GM19025 (cell line): ENCODE measurements around the gene SNX18.

Source experiments
- ATAC-seq: cut with Tn5 transposase; IDR thresholded peaks from one replicate; pipeline ENCODE4 v1.9.1; 2021; ENCODE audit warnings: mild to moderate bottlenecking, low read depth, moderate library complexity; ENCODE audit not compliant: unreplicated experiment

The SNX18 gene

DNA sequence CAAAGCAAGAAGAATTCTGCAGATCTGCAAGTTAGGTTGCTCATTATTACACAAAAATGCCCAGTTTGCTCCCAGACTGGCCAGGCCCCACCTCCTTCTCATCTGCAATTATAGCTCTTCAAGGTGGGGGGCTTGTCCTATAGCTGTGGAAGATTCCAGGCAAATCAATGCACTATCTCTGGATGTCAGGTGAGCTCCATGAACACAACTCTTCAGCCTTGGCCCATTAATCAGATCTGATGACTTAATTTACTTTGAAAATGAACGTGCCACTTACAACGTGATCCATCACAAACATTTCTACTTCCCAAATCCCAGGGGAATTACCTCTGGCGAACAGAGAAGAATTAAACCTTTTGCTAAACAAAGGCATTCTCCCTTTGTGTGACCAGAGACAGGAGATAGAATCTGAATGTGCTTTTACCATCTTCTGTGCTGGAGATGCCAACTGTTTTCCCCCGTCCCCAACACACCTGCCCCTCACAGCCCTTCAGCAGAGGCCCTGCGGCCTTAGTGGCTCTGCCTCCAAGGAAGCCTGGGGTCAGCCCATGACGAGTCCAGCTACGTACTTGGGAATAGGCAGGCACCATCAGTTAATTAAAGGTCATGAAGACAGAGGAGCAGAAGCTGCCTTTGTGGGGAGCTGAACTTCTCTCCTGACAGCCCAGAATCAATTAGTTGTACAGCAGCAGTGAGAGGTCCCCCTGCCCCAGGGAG lies 60.5 kb downstream of the SNX18 start:
- ATAC-seq = no peak

DNA sequence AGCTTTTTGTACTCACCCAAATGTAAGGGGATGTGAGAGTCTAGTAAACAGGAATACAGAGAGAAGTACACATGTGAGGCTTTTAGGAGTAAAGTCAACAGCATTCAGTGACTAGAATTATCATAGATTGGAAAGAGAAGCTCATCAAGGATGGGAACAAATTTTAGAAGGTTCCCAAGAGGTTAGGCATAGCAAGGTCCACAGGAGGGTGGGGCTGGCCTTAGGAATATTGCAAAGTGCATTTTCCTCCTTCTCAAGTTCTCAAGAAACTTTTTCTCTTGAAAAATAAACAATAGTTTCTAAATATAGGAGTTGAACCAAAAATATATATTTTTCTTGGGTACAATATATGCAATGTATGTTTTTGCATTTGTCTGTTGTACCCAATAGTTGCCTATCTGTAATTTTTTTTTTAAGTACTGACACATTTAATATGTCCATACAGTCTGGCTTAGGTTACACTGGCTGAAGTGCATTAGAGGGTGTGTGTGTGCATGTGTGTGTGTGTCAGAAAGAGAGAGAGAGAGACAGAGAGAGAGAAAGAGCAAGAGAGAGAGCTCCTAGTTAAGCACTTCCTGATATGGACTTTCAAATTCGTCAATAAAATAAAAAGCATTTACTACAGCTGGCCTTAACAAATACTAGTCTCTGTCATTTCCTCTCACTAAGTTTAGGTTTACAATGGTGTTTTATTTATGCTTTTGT lies 62.2 kb downstream of the SNX18 start:
- ATAC-seq = no peak

DNA sequence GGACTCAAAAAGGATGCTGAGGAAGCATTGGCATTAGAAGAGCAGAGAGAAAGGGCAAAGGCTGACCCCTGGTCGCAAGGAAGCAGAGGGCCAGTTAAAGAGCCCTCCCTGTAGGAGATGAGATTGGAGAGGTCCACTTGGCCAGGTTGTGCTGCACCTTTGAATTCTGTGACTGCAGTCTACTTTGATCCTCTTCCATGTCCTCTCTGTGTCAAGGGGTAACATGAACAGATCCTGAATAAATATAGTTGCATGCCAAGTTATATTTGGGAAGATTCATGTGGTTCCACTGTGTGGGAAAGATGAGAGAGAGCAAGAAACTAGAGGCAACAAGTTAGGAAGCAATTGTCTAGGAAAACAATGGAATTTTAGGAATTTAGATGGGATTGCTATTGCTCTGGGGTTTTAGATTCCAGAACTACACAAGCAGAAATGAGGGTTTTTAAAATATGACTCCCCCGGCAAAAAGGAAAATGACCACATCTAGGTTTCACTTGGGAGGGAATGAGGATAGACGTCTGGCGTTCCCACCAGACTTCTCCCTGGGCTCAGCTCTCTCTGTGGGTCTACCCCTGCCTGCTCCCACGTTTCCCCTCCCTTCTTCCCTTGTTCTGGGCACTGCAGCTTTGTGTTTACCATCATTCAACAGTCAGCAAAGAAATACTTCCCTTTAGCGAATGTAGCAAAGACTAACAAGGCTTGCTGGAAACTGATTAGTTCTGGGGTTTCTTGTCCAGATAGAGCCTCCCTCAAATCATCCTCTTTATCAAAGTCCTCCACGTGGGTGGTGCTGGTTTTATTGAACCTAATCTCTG lies 63.6 kb downstream of the SNX18 start:
- ATAC-seq = no peak

DNA sequence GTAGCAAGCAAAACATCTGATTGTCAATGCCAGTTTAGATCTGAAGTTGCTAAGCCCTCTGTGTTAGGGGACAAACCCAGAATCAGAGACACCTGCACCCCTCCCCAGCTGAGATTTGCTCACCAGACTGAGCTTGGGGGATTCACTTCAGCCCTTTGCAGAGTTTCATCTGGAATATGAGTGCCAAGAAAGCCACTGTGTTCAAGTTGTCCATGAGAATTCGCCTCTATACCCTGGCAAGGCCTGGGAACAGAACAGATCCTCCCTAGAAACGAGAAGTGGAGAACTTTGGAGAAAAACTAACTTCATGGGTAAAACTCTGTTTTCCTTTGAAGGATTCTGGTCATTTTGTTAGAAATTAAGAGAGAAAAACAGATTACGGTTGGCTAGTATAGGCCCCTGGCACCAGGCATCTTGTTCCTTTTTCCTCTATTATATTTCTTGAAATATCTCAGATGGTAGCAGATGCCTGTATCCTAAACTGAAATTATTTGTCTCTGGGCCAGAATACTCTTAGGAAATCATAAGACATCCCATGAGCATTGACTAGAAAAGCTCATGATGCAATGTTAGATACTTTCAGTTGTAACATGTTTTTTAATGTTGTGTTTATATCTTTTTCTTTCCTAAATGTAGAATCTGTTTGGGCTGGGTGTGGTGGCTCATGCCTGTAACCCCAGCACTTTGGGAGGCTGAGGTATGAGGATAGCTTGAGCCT lies 64.4 kb downstream of the SNX18 start:
- ATAC-seq = no peak

DNA sequence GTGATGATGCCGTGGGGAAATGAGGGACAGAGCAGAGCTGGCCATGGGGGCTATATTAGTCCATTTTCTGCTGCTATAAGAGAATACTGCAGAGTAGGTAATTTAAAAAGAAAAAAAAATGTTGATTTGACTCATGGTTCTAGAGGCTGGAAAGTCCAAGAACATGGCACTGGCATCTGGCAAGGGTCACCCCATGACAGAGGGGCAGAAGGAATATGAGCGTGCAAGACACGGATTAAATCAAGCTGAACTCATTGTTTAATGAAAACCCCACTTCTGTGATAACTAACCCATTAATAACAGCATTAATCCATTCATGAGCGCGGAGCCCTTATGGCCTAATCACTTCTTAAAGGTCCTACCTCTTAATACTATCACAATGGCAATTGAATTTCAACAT lies 68.8 kb downstream of the SNX18 start:
- ATAC-seq = no peak

DNA sequence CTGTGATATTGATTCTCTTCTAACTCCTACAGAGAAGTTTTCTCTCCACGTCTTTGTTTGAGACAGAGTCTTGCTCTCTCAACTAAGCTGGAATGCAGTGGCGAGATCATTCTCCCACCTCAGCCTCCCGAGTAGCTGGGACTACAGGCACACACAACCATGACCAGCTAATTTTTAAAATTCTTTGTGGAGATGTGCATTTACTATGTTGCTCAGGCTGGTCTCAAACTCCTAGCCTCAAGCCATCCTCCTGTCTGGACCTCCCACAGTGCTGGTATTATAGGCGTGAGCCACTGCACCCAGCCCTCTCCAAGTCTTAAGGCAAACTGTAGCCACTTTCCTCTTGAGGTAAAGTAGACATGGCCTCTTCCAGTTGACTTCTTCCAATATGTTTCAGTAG lies 72.2 kb downstream of the SNX18 start:
- no peak for ATAC-seq

DNA sequence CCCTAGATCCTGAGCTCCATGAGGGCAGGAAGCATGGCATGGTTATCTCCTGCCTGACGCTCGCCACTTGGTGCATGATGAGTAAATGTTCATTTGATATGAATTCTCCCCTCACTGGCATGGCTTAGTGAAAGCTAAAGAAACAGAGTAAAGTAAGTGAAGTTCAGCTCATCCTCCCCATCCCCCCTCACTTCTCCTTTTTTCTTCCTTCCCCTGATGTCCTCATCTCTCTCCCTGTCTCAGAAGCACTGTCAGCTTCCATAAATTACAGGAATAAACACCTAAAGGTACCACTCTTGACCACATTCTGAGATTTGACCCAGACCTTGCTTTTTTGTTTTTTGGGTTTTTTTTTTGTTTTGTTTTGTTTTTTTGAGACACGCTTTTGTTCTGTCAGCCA lies 73.3 kb downstream of the SNX18 start:
- ATAC-seq = no peak

DNA sequence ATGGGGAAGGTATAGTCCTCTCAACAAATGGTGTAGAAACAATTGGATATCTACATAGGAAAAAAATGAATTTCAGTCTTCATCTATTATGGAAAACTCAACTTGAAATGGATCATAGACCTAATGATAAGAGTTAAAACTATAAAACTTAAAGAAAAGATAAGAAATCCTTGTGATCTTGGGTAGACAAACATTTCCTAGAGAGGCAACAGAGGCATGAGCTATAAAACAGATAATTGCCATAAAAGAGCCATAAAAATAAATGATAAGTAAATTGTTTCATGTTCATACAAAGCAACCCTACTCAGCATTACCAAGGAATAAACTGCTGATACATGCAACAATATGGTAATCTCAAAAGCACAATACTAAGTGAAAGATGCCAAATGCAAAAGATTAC lies 76.2 kb downstream of the SNX18 start:
- no peak for ATAC-seq

DNA sequence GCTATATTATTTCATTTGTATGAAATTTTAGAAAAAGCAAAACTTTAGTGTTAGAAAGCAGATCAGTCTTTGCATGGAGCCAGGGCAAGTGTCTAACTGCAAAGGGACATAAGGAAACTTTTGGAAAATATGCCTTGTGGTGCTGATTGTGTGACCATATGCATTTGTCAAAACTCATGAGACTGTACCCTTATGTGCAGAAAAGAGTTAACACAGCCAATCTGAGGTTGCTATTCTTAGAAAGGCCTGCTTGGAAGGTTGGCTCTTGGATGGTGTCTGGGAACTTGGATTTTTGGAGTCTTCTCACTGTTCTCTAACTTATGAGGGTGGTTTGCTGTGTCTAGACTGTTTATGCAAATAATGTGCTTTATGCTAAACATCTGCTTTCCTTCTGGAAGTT lies 76.6 kb downstream of the SNX18 start:
- ATAC-seq = no peak

DNA sequence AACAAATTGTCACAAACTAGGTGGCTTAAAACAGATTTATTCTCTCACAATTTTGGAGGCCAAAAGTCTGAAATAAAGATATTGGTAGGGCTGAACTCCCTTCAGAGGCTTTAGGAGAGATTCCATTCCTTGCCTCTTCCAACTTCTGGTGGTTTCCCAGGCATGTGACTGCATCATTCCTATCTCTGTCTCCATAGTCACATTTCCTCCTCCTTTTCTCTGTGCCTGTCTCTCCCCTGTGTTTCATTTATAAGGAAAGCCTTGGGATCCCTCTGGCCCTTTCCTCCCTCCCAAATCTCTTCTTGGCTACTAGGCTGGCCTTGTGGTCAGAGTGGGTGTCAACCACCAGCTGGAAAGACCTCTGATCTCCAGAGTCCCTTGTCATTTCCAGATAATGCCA lies 78.2 kb downstream of the SNX18 start:
- ATAC-seq = no peak
